GM12872 (cell line): ENCODE data around the gene TLE2.

Experiments used
- TF ChIP-seq, protein P1 (sequence below): IDR thresholded peaks from 3 replicates; pipeline ENCODE4 v1.5.1; 2011; ENCODE audit warnings: low read depth, mild to moderate bottlenecking, low read length, moderate library complexity; ENCODE audit not compliant: insufficient read depth

The TLE2 gene

DNA sequence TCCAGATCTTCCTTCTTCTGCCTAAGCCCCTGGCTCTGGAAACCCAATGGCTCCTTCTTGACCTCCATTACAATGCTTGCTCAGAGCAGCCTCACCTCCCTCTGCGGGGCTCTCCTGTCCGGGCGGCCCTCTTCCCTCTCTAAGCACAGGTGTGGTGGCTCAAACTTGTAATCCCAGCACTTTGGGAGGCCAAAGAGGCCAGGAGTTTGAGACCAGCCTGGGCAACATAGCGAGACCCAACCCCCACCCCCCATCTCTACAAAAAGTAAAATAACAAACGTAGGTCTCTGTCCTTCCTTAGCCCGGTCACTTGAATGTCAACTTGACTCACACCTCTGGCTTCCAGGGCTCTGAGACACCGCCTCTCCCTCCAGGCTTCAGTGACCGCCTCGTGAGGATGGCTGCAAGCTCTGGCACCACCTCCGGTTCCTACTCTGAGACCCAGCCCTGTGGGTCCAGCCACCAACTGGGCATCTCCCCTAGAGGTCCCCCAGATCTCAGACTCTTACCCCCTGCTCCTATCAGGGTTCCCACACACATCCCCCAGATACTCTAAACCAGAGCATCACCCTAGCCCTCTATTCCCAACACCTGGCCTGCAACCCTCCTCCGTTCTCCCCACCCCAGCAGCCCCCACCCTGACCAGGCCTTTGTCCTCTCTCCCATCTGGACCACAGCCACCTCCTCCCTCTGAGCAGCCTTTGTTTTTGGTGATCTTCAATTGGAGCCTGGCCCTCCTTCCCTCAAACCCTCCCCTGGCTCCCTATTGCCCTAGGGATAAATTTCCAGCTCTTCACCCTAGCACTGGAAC is 4.7 kb upstream of the TLE2 start:
- TF ChIP-seq, protein P1, sequence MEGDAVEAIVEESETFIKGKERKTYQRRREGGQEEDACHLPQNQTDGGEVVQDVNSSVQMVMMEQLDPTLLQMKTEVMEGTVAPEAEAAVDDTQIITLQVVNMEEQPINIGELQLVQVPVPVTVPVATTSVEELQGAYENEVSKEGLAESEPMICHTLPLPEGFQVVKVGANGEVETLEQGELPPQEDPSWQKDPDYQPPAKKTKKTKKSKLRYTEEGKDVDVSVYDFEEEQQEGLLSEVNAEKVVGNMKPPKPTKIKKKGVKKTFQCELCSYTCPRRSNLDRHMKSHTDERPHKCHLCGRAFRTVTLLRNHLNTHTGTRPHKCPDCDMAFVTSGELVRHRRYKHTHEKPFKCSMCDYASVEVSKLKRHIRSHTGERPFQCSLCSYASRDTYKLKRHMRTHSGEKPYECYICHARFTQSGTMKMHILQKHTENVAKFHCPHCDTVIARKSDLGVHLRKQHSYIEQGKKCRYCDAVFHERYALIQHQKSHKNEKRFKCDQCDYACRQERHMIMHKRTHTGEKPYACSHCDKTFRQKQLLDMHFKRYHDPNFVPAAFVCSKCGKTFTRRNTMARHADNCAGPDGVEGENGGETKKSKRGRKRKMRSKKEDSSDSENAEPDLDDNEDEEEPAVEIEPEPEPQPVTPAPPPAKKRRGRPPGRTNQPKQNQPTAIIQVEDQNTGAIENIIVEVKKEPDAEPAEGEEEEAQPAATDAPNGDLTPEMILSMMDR, result no peak

DNA sequence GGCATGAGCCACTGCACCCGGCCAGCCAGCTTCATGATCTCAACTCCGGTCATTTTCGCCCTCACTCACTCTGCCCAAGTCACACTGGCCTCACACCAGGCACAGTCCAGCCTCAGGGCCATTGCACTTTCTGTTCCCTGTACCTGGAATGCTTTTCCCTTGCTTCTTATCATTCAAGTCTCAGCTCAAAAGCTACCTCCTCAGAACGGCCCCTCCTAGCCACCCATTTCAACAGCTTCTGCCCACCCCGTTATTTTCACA is 2.5 kb upstream of the TLE2 start:
- TF ChIP-seq, protein P1, result no peak

DNA sequence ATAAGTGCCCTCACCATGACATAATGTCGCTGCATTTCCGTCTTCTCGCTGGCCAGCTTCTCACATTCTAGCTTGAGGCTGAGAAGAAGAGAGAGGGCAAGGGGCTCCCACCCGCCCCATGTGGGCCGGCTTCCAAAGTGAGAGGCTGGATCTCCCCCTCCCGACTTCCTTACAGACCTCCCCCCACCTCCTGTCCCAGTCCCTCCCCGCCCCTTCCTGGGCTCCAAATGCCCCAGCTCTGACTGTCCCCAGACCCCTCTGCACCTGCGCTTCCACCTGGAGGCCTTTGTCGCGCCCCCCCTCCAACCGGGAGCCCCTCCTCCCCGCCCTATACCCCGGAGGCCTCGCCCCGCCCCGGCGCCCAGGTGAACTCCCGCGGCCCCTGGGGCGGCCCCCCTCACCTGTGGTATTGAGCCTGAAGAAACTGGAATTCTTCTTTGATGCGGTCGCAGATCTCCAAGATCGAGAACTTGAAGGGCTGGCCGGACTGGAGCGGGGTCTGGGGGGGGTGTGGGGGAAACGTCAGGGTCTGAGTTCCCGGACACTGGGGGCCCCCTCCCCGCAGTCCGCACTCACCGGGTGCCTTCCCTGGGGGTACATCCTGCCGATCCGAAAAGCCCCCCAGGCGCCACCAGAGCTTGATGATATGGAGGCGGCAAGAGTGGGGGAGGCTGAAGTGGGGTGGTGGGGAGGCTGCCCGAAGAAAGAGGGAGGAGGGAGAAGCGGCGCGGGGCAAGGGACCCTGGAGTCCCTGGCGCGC is 595 bp downstream of the TLE2 start:
- TF ChIP-seq, protein P1, result no peak

DNA sequence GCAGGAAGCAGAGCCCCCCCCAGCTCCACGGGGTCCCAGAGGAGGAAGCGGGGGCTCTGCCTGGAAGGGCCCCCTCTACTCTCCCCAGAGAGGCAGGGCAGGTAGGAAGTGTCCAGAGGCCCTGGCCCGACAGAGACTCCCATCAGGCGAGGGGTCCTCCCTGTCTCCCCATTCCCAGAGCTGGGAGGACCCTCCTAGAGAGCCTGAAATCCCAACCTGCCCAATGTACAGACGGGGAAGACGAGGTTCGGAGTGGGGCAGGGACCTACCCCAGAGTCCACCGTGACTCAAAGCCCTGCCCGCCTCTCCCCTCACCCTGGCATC is 1.1 kb downstream of the TLE2 start:
- TF ChIP-seq, protein P1, result no peak

DNA sequence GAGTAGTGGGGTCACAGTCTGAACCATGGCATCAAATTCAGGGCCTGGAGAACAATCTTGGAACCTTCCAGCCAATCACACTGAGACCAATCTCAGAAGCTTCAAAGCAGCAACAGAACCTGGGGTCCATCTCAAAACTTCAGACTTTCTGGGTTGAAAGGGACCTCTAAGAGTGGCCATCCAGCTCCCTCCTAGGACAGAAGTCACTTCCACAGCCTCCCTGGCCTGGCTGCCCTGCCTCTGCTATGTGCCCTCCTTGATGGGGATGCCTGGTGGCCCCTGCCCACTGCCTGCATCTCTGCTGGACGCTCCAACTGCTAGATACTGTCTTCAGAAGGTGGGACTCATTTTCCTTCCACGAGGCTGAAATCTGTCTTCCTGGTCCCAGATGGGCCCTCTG is 1.8 kb downstream of the TLE2 start:
- TF ChIP-seq, protein P1, result no peak

DNA sequence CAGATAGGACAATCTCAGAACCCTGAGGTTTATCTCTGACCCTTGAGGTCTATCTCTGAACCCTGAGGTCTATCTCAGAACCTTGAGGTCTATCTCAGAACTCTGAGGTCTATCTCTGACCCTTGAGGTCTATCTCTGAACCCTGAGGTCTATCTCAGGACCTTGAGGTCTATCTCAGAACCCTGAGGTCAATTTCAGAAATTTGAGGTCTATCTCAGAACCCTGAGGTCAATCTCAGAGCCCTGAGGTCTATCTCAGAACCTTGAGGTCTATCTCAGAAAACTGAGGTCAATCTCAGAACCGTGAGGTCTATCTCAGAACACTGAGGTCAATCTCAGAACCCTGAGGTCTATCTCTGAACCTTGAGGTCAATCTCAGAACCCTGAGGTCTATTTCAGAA is 2.3 kb downstream of the TLE2 start:
- TF ChIP-seq, protein P1, result no peak

DNA sequence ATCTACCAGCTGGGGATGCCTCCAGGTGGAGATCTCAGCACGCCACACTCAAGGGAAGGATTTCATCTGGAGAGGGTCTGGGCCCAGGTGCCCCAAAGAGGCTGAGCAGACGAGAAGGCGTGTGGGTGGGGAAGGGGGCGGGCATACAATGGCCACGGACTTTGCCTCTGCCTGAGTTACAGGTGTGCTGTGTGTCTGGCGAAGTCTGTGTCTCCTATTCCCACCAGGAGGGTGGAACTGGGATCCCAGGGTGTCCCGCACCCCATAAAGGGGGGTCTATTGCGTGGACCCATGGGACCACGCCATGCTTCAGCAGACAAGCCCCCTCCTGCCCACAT is 3.6 kb downstream of the TLE2 start:
- TF ChIP-seq, protein P1, result no peak
